Ovary (tissue), 3 donors: Measurements from ENCODE around the gene CFAP61.

Source experiments
- EP300 ChIP-seq: sonication (generic); formaldehyde crosslinking; IDR thresholded peaks from one replicate; pipeline ENCODE4 v1.6.1; 2017; ENCODE audit warnings: antibody characterized with exemption
- POLR2A ChIP-seq: fragments of 450-650 bp; IDR thresholded peaks from one replicate; pipeline ENCODE4 v1.6.1; 2017; ENCODE audit warnings: antibody characterized with exemption, mild to moderate bottlenecking, moderate library complexity
- TF ChIP-seq, protein P1 (sequence below), 3 donors: fragments of 450-650 bp in 2 of 3; fragments of 200-600 bp in 1 of 3; IDR thresholded peaks; one replicate each; pipeline versions ENCODE4 v1.5.1 to v1.8.0; 2016 to 2022; ENCODE audit warnings: antibody characterized with exemption in 3 of 3, mild to moderate bottlenecking in 1 of 3
- donor health status: DM: no; HTN: no; CAD: no.

GRCh38 chr20:20148779-20149178 is 96.4 kb downstream of the CFAP61 start:
- TF ChIP-seq, protein P1, sequence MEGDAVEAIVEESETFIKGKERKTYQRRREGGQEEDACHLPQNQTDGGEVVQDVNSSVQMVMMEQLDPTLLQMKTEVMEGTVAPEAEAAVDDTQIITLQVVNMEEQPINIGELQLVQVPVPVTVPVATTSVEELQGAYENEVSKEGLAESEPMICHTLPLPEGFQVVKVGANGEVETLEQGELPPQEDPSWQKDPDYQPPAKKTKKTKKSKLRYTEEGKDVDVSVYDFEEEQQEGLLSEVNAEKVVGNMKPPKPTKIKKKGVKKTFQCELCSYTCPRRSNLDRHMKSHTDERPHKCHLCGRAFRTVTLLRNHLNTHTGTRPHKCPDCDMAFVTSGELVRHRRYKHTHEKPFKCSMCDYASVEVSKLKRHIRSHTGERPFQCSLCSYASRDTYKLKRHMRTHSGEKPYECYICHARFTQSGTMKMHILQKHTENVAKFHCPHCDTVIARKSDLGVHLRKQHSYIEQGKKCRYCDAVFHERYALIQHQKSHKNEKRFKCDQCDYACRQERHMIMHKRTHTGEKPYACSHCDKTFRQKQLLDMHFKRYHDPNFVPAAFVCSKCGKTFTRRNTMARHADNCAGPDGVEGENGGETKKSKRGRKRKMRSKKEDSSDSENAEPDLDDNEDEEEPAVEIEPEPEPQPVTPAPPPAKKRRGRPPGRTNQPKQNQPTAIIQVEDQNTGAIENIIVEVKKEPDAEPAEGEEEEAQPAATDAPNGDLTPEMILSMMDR (IDR thresholded peaks at IDR 0.05): no peak
- TF ChIP-seq POLR2A (no peak), EP300 (no peak)
